OCI-LY3 (cell line): Measurements from ENCODE around the gene KIAA0513.

Experiments used
- H2AFZ ChIP-seq: fragments of 200-600, 300-600 bp; shearing (Covaris generic); 2 replicates; pipeline ENCODE4 v1.6.0; 2014; ENCODE audit warnings: antibody characterized with exemption, low read depth, low read length
- H3K27ac ChIP-seq: fragments of 200-600, 300-600 bp; sonication (generic); 2 replicates; pipeline ENCODE4 v1.5.1; 2014; ENCODE audit warnings: mild to moderate bottlenecking, low read length, moderate library complexity, mixed read lengths
- H3K27me3 ChIP-seq: fragments of 200-600, 300-600 bp; sonication (generic); 2 replicates; pipeline ENCODE4 v1.6.1; 2014; ENCODE audit warnings: low read depth, low read length, mixed read lengths
- H3K36me3 ChIP-seq: fragments of 200-600, 300-600 bp; sonication (generic); replicated peaks from 2 replicates; pipeline ENCODE3; 2014; ENCODE audit warnings: low read depth, low read length, mixed read lengths
- H3K4me1 ChIP-seq: fragments of 300-600, 200-600 bp; sonication (generic); 2 replicates; pipeline ENCODE4 v1.6.1; 2014; ENCODE audit warnings: low read length, mixed read lengths
- H3K4me2 ChIP-seq: fragments of 200-600, 300-600 bp; sonication (generic); 2 replicates; pipeline ENCODE4 v1.6.1; 2014; ENCODE audit warnings: low read length, mixed read lengths
- H3K4me3 ChIP-seq: fragments of 300-600, 200-600 bp; sonication (generic); 2 replicates; pipeline ENCODE4 v1.5.1; 2014; ENCODE audit warnings: antibody characterized with exemption, mild to moderate bottlenecking, low read length, moderate library complexity
- H3K79me2 ChIP-seq: fragments of 300-600, 200-600 bp; shearing (Covaris generic); 2 replicates; pipeline ENCODE4 v1.6.1; 2014; ENCODE audit warnings: mild to moderate bottlenecking, low read length, mixed read lengths
- H3K9ac ChIP-seq: fragments of 300-600, 200-600 bp; shearing (Covaris generic); 2 replicates; pipeline ENCODE4 v1.6.0; 2014; ENCODE audit warnings: mild to moderate bottlenecking, low read length, moderate library complexity
- H3K9me3 ChIP-seq: fragments of 200-600, 300-600 bp; shearing (Covaris generic); 2 replicates; pipeline ENCODE4 v1.6.1; 2014; ENCODE audit warnings: low read length, mixed read lengths; ENCODE audit not compliant: insufficient read depth
- H4K20me1 ChIP-seq: fragments of 200-600, 300-600 bp; sonication (generic); 2 replicates; pipeline ENCODE4 v1.6.1; 2016; ENCODE audit warnings: low read length, mixed read lengths; ENCODE audit not compliant: insufficient read depth
- EZH2phosphoT487 ChIP-seq: fragments of 200-600 bp; shearing (Covaris generic); IDR thresholded peaks from 2 replicates; pipeline ENCODE4 v1.6.1; 2018; ENCODE audit warnings: antibody characterized with exemption, mixed run types, low read depth
- TF ChIP-seq, protein P1 (sequence below): fragments of 200-600, 300-600 bp; sonication (generic); IDR thresholded peaks from 2 replicates; pipeline ENCODE4 v1.5.1; 2014; ENCODE audit warnings: antibody characterized with exemption, low read length, low read depth

The KIAA0513 gene

DNA sequence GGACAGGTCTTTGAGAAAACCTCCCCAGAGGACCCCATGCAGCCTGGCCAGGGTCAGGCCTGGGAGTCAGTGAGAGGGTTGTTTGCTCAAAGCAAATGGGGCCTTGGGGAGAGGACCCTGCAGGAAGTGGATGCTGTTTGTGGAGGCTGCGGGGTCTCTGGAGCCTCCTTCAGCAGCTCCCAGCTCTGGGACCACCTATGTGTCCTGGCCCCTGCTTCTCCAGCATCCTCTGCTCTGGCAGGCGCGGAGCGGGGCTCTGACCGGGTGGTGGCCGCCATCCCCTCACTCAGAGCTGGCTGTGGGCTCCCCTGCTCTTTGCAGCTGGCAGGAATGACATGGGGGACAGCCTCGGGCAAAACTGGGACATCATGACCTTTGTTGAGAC lies 114.5 kb downstream of the KIAA0513 start:
- H3K4me2 ChIP-seq: no peak overlapping the region
- no peak overlapping the region for H2AFZ ChIP-seq
- H3K27me3 ChIP-seq: 0 out of 2 replicates have a peak, but pooled peaks cover 9% of the 10 kb centered on the region
- TF ChIP-seq, protein P1, sequence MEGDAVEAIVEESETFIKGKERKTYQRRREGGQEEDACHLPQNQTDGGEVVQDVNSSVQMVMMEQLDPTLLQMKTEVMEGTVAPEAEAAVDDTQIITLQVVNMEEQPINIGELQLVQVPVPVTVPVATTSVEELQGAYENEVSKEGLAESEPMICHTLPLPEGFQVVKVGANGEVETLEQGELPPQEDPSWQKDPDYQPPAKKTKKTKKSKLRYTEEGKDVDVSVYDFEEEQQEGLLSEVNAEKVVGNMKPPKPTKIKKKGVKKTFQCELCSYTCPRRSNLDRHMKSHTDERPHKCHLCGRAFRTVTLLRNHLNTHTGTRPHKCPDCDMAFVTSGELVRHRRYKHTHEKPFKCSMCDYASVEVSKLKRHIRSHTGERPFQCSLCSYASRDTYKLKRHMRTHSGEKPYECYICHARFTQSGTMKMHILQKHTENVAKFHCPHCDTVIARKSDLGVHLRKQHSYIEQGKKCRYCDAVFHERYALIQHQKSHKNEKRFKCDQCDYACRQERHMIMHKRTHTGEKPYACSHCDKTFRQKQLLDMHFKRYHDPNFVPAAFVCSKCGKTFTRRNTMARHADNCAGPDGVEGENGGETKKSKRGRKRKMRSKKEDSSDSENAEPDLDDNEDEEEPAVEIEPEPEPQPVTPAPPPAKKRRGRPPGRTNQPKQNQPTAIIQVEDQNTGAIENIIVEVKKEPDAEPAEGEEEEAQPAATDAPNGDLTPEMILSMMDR: no peak
- no peak for TF ChIP-seq EZH2phosphoT487
- no peak overlapping the region for H3K27ac ChIP-seq
- no peaks in the 10 kb centered on the region for H3K4me1 ChIP-seq
- H4K20me1 ChIP-seq: no peaks in the 10 kb centered on the region
- no peak overlapping the region for H3K9ac ChIP-seq
- H3K36me3 ChIP-seq: no peaks in the 10 kb centered on the region
- no peaks in the 10 kb centered on the region for H3K9me3 ChIP-seq
- no peak overlapping the region for H3K4me3 ChIP-seq
- H3K79me2 ChIP-seq: no peaks in the 10 kb centered on the region

- no peak overlapping the region for H3K27ac ChIP-seq
These were observed 115.2 kb downstream of the KIAA0513 start for GRCh38 chr16:85142771-85143211.

More at GRCh38 chr16:85142771-85143211, 115.2 kb downstream of the KIAA0513 start:
- H4K20me1 ChIP-seq: no peaks in the 10 kb centered on the region
- no peaks in the 10 kb centered on the region for H3K36me3 ChIP-seq
- H3K4me3 ChIP-seq: no peak overlapping the region
- no peak overlapping the region for H2AFZ ChIP-seq
- H3K9ac ChIP-seq: no peak overlapping the region
- no peaks in the 10 kb centered on the region for H3K9me3 ChIP-seq
- H3K4me2 ChIP-seq: no peak overlapping the region
- TF ChIP-seq, protein P1: no peak
- TF ChIP-seq EZH2phosphoT487: no peak
- H3K4me1 ChIP-seq: no peaks in the 10 kb centered on the region
- H3K79me2 ChIP-seq: no peaks in the 10 kb centered on the region
- 0 out of 2 replicates have a peak, but pooled peaks cover 9% of the 10 kb centered on the region for H3K27me3 ChIP-seq
